ENCODE results near the gene ASF1A. TPM values are rescaled to one million over a fixed set of nuclear protein-coding genes. Genes with fewer than 3 reads are reported as not detected.

The ASF1A gene
- total and polyA plus RNA-seq, 9 of the 15 experiments (the other 6 are each of a cell fraction or from before 2014, with no cell fraction given), result 31.5 to 45.3 (median 34.8) TPM

GRCh38 chr6:118903138-118903537 is 9.2 kb downstream of the ASF1A start:
- DNase-seq (ENCODE audit: extremely low read depth in 1 of 4, low spot score in 3 of 4) (no peak), ATAC-seq (no peak), FAIRE-seq (no peak)
- WGBS (ENCODE audit: insufficient coverage, low coverage, missing lambda C conversion rate), result 50% methylated on average over 2 of the region's 2 CpGs
- Histone ChIP-seq H3K9me3 (replicated peaks; ENCODE audit: control insufficient read depth, insufficient read depth, low read depth, low read length) (no peaks in the 10 kb centered on the region), H3K27ac (ENCODE audit: extremely low read depth, low read depth, low read length) (no peak overlapping the region), H4K20me1 (replicated peaks; ENCODE audit: control insufficient read depth, insufficient read depth, low read length) (no peaks in the 10 kb centered on the region), H3K79me2 (ENCODE audit: control insufficient read depth, insufficient read depth, low read length) (peaks cover 62% of the 10 kb centered on the region), H3K27me3 (ENCODE audit: control insufficient read depth in 2 of 2, insufficient read depth in 2 of 2, low read length in 2 of 2) (no peaks in the 10 kb centered on the region), H2AFZ (ENCODE audit: low read depth, low read length) (no peak overlapping the region), H3K4me3 (no peak overlapping the region), H3K9ac (ENCODE audit: insufficient read depth in 1 of 2, low read depth in 2 of 2, low read length in 2 of 2) (no peak overlapping the region), H3K4me1 (replicated peaks in 1 of 2; ENCODE audit: control insufficient read depth in 2 of 2, insufficient read depth in 2 of 2, low read length in 2 of 2) (peaks cover 4 to 12% of the 10 kb centered on the region in 2 experiments; a peak in 3 of 5 replicates), H3K36me3 (ENCODE audit: control insufficient read depth, insufficient read depth, low read length) (peaks cover 95% of the 10 kb centered on the region), H3K9me1 (ENCODE audit: control insufficient read depth, insufficient read depth, low read length) (no peaks in the 10 kb centered on the region), H3K4me2 (ENCODE audit: insufficient read depth, low read length) (no peak overlapping the region)
- CTCF ChIA-PET (ENCODE audit: low intra/inter-chr PET ratio), result no interaction called here
- TF ChIP-seq TSC22D4 (tag; IDR thresholded peaks at IDR 0.05) (no peak), GTF2B (IDR thresholded peaks at IDR 0.05; ENCODE audit: extremely low read depth, insufficient read length) (no peak), TBP (optimal IDR thresholded peaks at IDR 0.05; ENCODE audit: low read depth, low read length) (no peak), MCM2 (IDR thresholded peaks at IDR 0.05; ENCODE audit: low read depth) (no peak), ESRRA (IDR thresholded peaks at IDR 0.05; ENCODE audit: borderline replicate concordance, low read depth) (no peak), BRD4 (IDR thresholded peaks at IDR 0.05) (no peak), GTF2A2 (tag; IDR thresholded peaks at IDR 0.05) (no peak), HMGN3 (IDR thresholded peaks at IDR 0.05; ENCODE audit: borderline replicate concordance, extremely low read depth, insufficient read length, low read depth, low read length) (no peak), TRIM28 (IDR thresholded peaks at IDR 0.05) (no peak), SMAD1 (IDR thresholded peaks at IDR 0.05; ENCODE audit: low read depth, low read length, partially characterized antibody) (no peak), MAX (CRISPR knock-in tag; IDR thresholded peaks at IDR 0.05) (no peak), TCF7L2 (IDR thresholded peaks at IDR 0.05; ENCODE audit: low read depth, low read length) (no peak), KDM5B (IDR thresholded peaks at IDR 0.05; ENCODE audit: insufficient replicate concordance, low read depth, low read length) (no peak), TFE3 (CRISPR knock-in tag; IDR thresholded peaks at IDR 0.05) (no peak)
- POLR2A ChIA-PET, result interaction anchor here (1.2 to 3.1 kb wide), 4 partner anchors 8 to 20 kb away, joined by 3 to 14 read pairs (median 4); partner anchors contain the start of gene ASF1A
- in situ Hi-C loops (cut with MboI), result no loop called here
- BruUV-seq (replicated peaks), result no TSS peak
- intact Hi-C loops (cut with micrococcal nuclease), result no loop called here
